AG04450 (cell line): ENCODE results near the gene DNAAF6. TPM values are rescaled to one million over a fixed set of nuclear protein-coding genes. Genes with fewer than 3 reads are reported as not detected.

ENCODE experiments used
- CTCF ChIA-PET: fragments of 300-600, 350-600 bp; formaldehyde crosslinking; extraction: SDS; loops from one replicate; lab custom pipeline; 2022; ENCODE audit warnings: antibody characterized with exemption, inconsistent platforms; lab: Charles Lee
- POLR2A ChIA-PET: fragments of 350-600 bp; formaldehyde crosslinking; extraction: SDS; loops from one replicate; lab custom pipeline; 2021; ENCODE audit warnings: antibody characterized with exemption, inconsistent platforms; lab: Yijun Ruan, JAX
- DNase-seq: peaks from one replicate; pipeline ENCODE4 v3.0.0-alpha.2; 2011; ENCODE audit warnings: low read depth, low spot score
- H3K27ac ChIP-seq: one replicate; pipeline ENCODE4 v1.5.1; 2012; ENCODE audit warnings: low read depth, low read length, control low read depth
- H3K27me3 ChIP-seq: one replicate; pipeline ENCODE4 v1.6.0; 2012; ENCODE audit warnings: low read length; ENCODE audit not compliant: control insufficient read depth, insufficient read depth
- H3K4me3 ChIP-seq: 2 replicates; pipeline ENCODE4 v1.5.1; 2011; ENCODE audit warnings: mild to moderate bottlenecking, low read depth, low read length, control low read depth
- H3K9me3 ChIP-seq: 2 replicates; pipeline ENCODE4 v1.5.1; 2012; ENCODE audit warnings: low read length; ENCODE audit not compliant: control insufficient read depth, insufficient read depth
- CTCF ChIP-seq: IDR thresholded peaks from 2 replicates; pipeline ENCODE4 v1.5.1; 2011; ENCODE audit warnings: low read depth, low read length, control low read depth, inconsistent platforms
- polyA plus RNA-seq: library from polyadenylated mRNA; depleted of rRNA; stranded (reverse); fragments of >200 nt; gene quantifications from 2 replicates; pipeline ENCODE4 v1.2.3, GENCODE V29; 2011; rRNA removed
- small RNA-seq: library from RNA; depleted of rRNA; stranded (forward); fragments of <200 nt; gene quantifications from one replicate; pipeline ENCODE3, GENCODE V24; 2012; ENCODE audit warnings: low read depth; ENCODE audit not compliant: insufficient read length

DNAAF6 gene
- polyA plus RNA-seq, 1 experiment, result not detected

- DNase-seq, result no peak
- no peaks in the 10 kb centered on the region for H3K9me3 ChIP-seq
- no peaks in the 10 kb centered on the region for H3K27me3 ChIP-seq
- ChIA-PET CTCF (no interaction called here), POLR2A (no interaction called here)
- no peak overlapping the region for H3K4me3 ChIP-seq
- no peak overlapping the region for H3K27ac ChIP-seq
- no peak for TF ChIP-seq CTCF
Observed at GRCh38 chrX:107290019-107290418, 83.6 kb downstream of the DNAAF6 start.

GRCh38 chrX:107293056-107293455 is 86.6 kb downstream of the DNAAF6 start:
- no peak for DNase-seq
- no peaks in the 10 kb centered on the region for H3K9me3 ChIP-seq
- no peak overlapping the region for H3K27ac ChIP-seq
- POLR2A ChIA-PET, result no interaction called here
- no peak for TF ChIP-seq CTCF
- H3K27me3 ChIP-seq, result no peaks in the 10 kb centered on the region
- H3K4me3 ChIP-seq, result no peak overlapping the region
- CTCF ChIA-PET, result no interaction called here

Small RNA genes lying within 50 kb of the gene (small RNA-seq; reads per million reads assigned to genes)
- gene RF00019, result not detected

Other genes with a start within 250 kb of the DNAAF6 start
- gene MORC4, start 206.4 kb upstream of the DNAAF6 start, polyA plus RNA-seq, result 30.3 and 36.0 TPM in 2 replicates
- 7.2 and 9.6 TPM in 2 replicates for gene RBM41, start 87.8 kb upstream of the DNAAF6 start, polyA plus RNA-seq
- gene NUP62CL, start 178 bp upstream of the DNAAF6 start, polyA plus RNA-seq, result 0.05 TPM in 1 of 2 replicates, not detected in the other
- 0.01 and 0.04 TPM in 2 replicates for gene FRMPD3, start 243.0 kb downstream of the DNAAF6 start, polyA plus RNA-seq